Muscle of leg (tissue), 11 donors: ENCODE results near the gene IGF2BP1. TPM values are rescaled to one million over a fixed set of nuclear protein-coding genes. Genes with fewer than 3 reads are reported as not detected.

Experiments used
- DNase-seq: peaks from one replicate; pipeline ENCODE4 v3.0.0; 2013
- H3K27ac ChIP-seq: one replicate; pipeline ENCODE4 v1.5.1; 2013; ENCODE audit warnings: mild to moderate bottlenecking, low read length, control low read depth
- H3K27me3 ChIP-seq: one replicate; pipeline ENCODE4 v1.6.1; 2013; ENCODE audit warnings: low read length; ENCODE audit not compliant: control insufficient read depth, insufficient read depth
- H3K36me3 ChIP-seq: one replicate; pipeline ENCODE4 v1.6.1; 2013; ENCODE audit warnings: low read length; ENCODE audit not compliant: control insufficient read depth, insufficient read depth
- H3K4me1 ChIP-seq: one replicate; pipeline ENCODE4 v1.6.1; 2013; ENCODE audit warnings: low read length; ENCODE audit not compliant: control insufficient read depth, insufficient read depth
- H3K4me3 ChIP-seq: one replicate; pipeline ENCODE4 v1.5.1; 2013; ENCODE audit warnings: low read length, control low read depth
- H3K9me3 ChIP-seq: replicated peaks from 2 replicates; pipeline ENCODE4 v1.6.1; 2013; ENCODE audit warnings: low read depth, low read length; ENCODE audit not compliant: control insufficient read depth
- WGBS: methylation state at CpG from one replicate; pipeline ENCODE4 v1.1.5; 2013; ENCODE audit warnings: missing lambda C conversion rate; ENCODE audit not compliant: insufficient coverage; 5-methylcytosine and 5-hydroxymethylcytosine counted together
- polyA plus RNA-seq, 8 donors: library from polyadenylated mRNA; unstranded; fragments of 120-200 nt; gene quantifications; one replicate each; pipeline versions ENCODE4 v1.2.1 to v1.2.3, GENCODE V29; 2013; ENCODE audit warnings: inconsistent platforms in 1 of 8, low replicate concordance in 1 of 8; ENCODE audit not compliant: insufficient read length in 8 of 8, insufficient read depth in 1 of 8
- total RNA-seq: library from RNA; stranded (reverse); fragments of 120-200 nt; gene quantifications from one replicate; pipeline ENCODE4 v1.2.4, GENCODE V29; 2013

The IGF2BP1 gene
- total and polyA plus RNA-seq, 9 donors, result 9.4 to 21.6 (median 16.8) TPM

DNA sequence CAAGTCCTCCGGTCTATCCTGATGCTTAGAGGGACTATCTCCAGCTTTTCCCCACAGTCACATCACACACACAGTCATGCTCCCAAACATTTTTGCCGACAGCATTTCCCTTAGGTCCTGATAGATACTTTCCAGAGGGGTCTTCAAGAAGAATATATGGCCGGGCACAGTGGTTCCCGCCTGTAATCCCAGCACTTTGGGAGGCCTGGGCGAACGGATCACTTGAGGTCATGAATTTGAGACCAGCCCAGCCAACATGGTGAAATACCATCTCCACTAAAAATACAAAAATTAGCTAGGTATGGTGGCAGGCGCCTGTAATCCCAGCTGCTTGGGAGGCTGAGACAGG, 24.5 kb upstream of the IGF2BP1 start:
- Histone ChIP-seq H3K4me3 (no peak overlapping the region), H3K9me3 (no peaks in the 10 kb centered on the region), H3K4me1 (no peaks in the 10 kb centered on the region), H3K27ac (no peak overlapping the region), H3K27me3 (peaks cover 17% of the 10 kb centered on the region), H3K36me3 (no peaks in the 10 kb centered on the region)
- WGBS, result no CpG with 5 or more reads among the region's 7 CpGs
- DNase-seq, result no peak

DNA sequence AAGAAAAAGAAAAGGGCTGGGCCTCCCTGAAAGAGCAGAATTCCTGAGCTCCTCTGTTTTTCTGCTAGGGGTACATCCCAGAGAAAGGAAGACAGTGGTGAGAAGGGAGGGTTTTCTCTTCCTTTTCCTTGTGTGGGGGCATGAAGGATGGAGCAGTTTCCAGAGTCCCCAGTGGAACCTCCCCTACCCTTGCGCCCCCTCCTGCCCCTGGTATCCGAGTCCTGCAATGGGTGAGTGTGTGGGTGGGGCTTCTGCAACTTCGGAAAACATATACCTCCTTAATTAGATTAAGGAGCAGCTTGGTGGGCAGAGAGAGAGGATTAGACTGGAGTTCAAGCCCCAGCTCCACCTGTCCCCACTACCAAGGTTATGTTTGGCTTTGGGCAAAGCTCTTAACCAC, 23.4 kb upstream of the IGF2BP1 start:
- Histone ChIP-seq H3K9me3 (no peaks in the 10 kb centered on the region), H3K4me3 (no peak overlapping the region), H3K27me3 (peaks cover 17% of the 10 kb centered on the region), H3K36me3 (no peaks in the 10 kb centered on the region), H3K4me1 (no peaks in the 10 kb centered on the region), H3K27ac (no peak overlapping the region)
- DNase-seq, result no peak
- no CpG with 5 or more reads among the region's 3 CpGs for WGBS

GRCh38 chr17:48981927-48982539, 15.2 kb upstream of the IGF2BP1 start:
- Histone ChIP-seq H3K4me3 (no peak overlapping the region), H3K36me3 (no peaks in the 10 kb centered on the region), H3K4me1 (no peaks in the 10 kb centered on the region), H3K27ac (no peak overlapping the region), H3K27me3 (peaks cover 15% of the 10 kb centered on the region), H3K9me3 (peaks cover 5% of the 10 kb centered on the region)
- no peak for DNase-seq
- 90% methylated on average over 1 of the region's 3 CpGs for WGBS

DNA sequence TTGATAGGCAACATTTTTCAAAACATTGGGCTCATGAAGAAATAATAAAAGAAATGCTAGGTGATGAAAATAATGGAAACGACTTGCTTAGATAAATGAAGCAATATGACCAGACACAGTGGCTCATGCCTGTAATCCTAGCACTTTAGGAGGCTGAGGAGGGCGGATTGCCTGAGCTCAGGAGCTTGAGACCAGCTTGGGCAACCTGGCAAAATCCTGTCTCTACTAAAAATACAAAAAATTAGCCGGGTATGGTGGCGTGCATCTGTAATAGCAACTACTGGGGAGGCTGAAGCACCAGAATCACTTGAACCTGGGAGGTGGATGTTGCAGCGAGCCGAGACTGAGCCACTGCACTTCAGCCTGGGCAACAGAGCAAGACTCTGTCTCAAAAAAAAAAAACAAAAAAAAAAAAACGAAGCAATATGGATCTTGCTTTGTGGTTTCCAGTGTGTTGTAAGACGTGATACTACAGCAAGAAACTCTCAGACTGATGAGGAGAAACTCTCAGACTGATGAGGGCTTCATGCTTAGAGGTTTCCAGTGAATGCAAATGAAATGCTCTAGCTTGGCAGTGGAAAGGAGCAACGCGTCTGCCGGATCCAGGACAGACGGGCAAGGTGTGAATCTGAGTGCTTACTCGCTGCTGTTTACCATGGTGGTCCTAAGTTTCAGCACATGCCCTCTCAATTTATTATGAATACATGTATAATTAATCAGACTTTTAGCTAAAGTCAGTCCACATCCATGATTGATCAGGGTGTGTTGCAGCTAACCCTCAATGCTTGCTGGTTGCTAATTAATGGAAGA, 11.5 kb upstream of the IGF2BP1 start:
- Histone ChIP-seq H3K9me3 (peaks cover 4% of the 10 kb centered on the region), H3K4me1 (no peaks in the 10 kb centered on the region), H3K27me3 (peaks cover 36% of the 10 kb centered on the region), H3K4me3 (no peak overlapping the region), H3K36me3 (no peaks in the 10 kb centered on the region), H3K27ac (no peak overlapping the region)
- DNase-seq, result no peak
- 88% methylated on average over 2 of the region's 13 CpGs for WGBS

GRCh38 chr17:48989100-48989499, 8.1 kb upstream of the IGF2BP1 start:
- WGBS, result no CpG with 5 or more reads among the region's 4 CpGs
- DNase-seq, result no peak

GRCh38 chr17:48990882-48991357, 6.3 kb upstream of the IGF2BP1 start:
- Histone ChIP-seq H3K36me3 (no peaks in the 10 kb centered on the region), H3K9me3 (no peaks in the 10 kb centered on the region), H3K4me1 (peaks cover 8% of the 10 kb centered on the region), H3K27me3 (peaks cover 45% of the 10 kb centered on the region), H3K4me3 (no peak overlapping the region), H3K27ac (no peak overlapping the region)
- WGBS, result 0% methylated on average over 2 of the region's 2 CpGs
- no peak for DNase-seq

More at GRCh38 chr17:48989100-48989499, 8.1 kb upstream of the IGF2BP1 start:
- no peak overlapping the region for H3K4me3 ChIP-seq
- H3K9me3 ChIP-seq, result no peaks in the 10 kb centered on the region
- peaks cover 38% of the 10 kb centered on the region for H3K27me3 ChIP-seq
- H3K27ac ChIP-seq, result no peak overlapping the region
- no peaks in the 10 kb centered on the region for H3K36me3 ChIP-seq
- H3K4me1 ChIP-seq, result no peaks in the 10 kb centered on the region

DNA sequence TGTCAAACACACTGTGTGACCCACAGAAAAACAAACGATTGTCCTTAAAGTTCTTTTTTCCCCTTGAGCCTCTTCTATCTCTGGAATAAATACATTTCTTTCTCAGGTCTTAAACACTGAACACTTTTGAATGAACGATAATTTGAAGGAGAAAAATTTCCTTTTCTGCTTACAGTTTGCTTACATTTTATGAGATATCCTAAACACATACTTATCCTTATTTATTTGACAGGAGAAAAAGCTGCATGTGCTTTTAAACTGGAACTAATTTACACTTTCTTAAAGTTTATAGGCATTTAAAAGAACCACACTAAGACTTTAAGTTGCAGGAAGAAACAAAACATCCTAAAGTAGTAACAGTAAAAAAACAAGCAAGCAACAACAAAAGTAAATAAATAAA, 4.7 kb upstream of the IGF2BP1 start:
- peaks cover 18% of the 10 kb centered on the region for H3K4me1 ChIP-seq
- H3K27me3 ChIP-seq, result peaks cover 50% of the 10 kb centered on the region
- peak; percentile 21 for DNase-seq
- no peaks in the 10 kb centered on the region for H3K9me3 ChIP-seq
- H3K4me3 ChIP-seq, result no peak overlapping the region
- no peak overlapping the region for H3K27ac ChIP-seq
- H3K36me3 ChIP-seq, result no peaks in the 10 kb centered on the region
- WGBS, result no CpG with 5 or more reads among the region's 2 CpGs

DNA sequence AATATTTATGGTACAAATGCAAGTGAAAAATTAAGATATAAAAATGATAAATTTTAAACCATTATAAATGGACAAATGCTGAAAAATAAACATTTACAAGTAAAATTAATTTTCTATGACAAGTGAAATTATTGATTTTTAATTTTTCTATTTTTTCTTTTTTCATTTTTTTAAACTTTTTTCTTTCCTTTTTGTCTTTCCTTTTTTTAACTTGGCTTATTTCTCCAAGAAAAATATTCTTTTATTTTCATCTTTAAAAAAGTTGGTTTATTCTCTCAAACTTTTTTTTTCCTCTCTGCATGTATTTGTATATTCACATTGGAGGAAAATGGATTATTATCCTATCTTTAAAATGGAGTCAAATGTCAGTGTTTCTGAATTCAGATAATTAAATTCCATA, 3.9 kb upstream of the IGF2BP1 start:
- DNase-seq, result no peak
- Histone ChIP-seq H3K27ac (no peak overlapping the region), H3K9me3 (no peaks in the 10 kb centered on the region), H3K4me1 (peaks cover 18% of the 10 kb centered on the region), H3K27me3 (peaks cover 52% of the 10 kb centered on the region), H3K36me3 (no peaks in the 10 kb centered on the region), H3K4me3 (no peak overlapping the region)

DNA sequence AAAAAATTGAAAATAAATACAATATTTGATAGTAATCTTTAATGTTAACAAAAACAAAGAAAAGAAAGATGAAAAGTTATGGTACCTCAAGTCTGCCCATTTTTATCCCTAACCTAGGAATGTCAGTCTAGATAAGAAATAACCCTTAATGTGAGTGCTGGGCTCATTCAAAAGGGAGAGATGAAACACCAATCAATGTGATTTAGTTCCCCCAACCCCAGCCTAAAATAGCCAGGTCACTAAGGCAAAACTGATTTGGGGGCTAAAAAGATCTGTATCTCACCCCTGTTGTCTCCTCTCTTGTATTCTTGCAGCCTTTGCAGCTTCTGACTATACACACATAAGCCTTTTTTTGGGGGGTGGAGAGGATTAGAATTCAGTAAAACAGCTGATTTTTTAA, 3.2 kb upstream of the IGF2BP1 start:
- H3K9me3 ChIP-seq, result no peaks in the 10 kb centered on the region
- H3K36me3 ChIP-seq, result no peaks in the 10 kb centered on the region
- peak; percentile 15 for DNase-seq
- no peak overlapping the region for H3K4me3 ChIP-seq
- H3K27ac ChIP-seq, result no peak overlapping the region
- H3K4me1 ChIP-seq, result peaks cover 22% of the 10 kb centered on the region
- H3K27me3 ChIP-seq, result peaks cover 48% of the 10 kb centered on the region

DNA sequence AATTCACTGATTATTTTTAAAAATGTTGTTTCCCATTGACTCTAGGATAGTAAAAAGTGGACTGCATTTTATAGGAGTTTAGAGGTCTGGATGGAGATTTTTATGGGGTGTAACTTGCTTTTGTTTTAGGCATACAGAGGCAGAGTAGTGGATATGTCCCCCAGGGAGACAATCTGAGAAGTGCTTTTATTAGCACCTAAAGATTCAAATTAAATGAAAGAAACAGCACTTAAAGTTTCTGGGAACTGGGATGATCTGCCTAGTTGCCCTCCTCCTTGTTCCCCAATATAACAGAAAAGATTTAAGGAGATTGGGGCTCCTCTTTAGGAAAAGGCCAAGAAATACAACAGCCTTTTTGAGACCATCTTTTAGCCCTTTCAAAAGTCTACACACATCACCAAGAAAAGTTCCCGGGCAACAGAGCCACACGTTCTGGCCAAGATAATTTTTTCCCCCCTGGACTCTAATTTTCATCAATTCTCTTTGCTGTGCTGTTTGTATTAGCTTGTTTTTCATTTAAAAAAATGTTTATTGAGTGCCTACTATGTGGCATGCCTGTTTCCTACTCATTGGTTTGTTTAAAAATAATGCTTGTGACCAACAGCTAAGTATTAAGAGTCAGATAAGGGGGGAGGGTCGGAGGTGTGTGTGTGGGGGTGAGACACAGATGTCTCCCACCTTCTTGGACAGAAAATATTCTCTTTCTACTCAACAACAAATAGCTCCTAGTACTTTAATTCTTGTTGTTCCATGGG, 2.5 kb upstream of the IGF2BP1 start:
- Histone ChIP-seq H3K4me1 (peaks cover 24% of the 10 kb centered on the region), H3K4me3 (no peak overlapping the region), H3K36me3 (no peaks in the 10 kb centered on the region), H3K9me3 (no peaks in the 10 kb centered on the region), H3K27me3 (peaks cover 44% of the 10 kb centered on the region), H3K27ac (no peak overlapping the region)
- WGBS, result no CpG with 5 or more reads among the region's 3 CpGs
- peak; percentile 27 for DNase-seq
